ENCODE results near the gene MOB3A.
"Not testable (repeated sequence)": the region's sequence is repeated elsewhere in the genome, so short reads cannot be mapped to it uniquely, and the experiment has no call there.

Gene MOB3A

GRCh38 chr19:2097886-2098327 is 1.8 kb upstream of the MOB3A start:
- DNase-seq (ENCODE audit: low read depth) = no peak
- TF ChIP-seq, protein P1, sequence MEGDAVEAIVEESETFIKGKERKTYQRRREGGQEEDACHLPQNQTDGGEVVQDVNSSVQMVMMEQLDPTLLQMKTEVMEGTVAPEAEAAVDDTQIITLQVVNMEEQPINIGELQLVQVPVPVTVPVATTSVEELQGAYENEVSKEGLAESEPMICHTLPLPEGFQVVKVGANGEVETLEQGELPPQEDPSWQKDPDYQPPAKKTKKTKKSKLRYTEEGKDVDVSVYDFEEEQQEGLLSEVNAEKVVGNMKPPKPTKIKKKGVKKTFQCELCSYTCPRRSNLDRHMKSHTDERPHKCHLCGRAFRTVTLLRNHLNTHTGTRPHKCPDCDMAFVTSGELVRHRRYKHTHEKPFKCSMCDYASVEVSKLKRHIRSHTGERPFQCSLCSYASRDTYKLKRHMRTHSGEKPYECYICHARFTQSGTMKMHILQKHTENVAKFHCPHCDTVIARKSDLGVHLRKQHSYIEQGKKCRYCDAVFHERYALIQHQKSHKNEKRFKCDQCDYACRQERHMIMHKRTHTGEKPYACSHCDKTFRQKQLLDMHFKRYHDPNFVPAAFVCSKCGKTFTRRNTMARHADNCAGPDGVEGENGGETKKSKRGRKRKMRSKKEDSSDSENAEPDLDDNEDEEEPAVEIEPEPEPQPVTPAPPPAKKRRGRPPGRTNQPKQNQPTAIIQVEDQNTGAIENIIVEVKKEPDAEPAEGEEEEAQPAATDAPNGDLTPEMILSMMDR (conservative IDR thresholded peaks at IDR 0.05; ENCODE audit: low read depth, low read length) = no peak
- H3K4me3 ChIP-seq (ENCODE audit: low read depth, low read length) = no peak overlapping the region

- no peak for DNase-seq (ENCODE audit: low read depth)
These were observed 1.2 kb upstream of the MOB3A start for GRCh38 chr19:2097203-2097885.

GRCh38 chr19:2096480-2097202 is 515 bp upstream of the MOB3A start, which contains the start of gene IZUMO4:
IZUMO4 (plus strand) TSS chr19:2096915; CDS start chr19:2096946, 31 bp downstream.
- DNase-seq (ENCODE audit: low read depth) = peak; percentile 98
- TF ChIP-seq, protein P1 (conservative IDR thresholded peaks at IDR 0.05; ENCODE audit: low read depth, low read length) = peak; percentile 31
- H3K4me3 ChIP-seq (ENCODE audit: low read depth, low read length) = peak within 1 kb of the TSS; percentile 81

More at GRCh38 chr19:2097203-2097885, 1.2 kb upstream of the MOB3A start:
- TF ChIP-seq, protein P1 (conservative IDR thresholded peaks at IDR 0.05; ENCODE audit: low read depth, low read length) = no peak
- H3K4me3 ChIP-seq (ENCODE audit: low read depth, low read length) = peak overlapping the region; percentile 56

GRCh38 chr19:2091926-2092525 is 4.1 kb downstream of the MOB3A start:
- not testable (repeated sequence) for DNase-seq (ENCODE audit: low read depth); H3K4me3 ChIP-seq (ENCODE audit: low read depth, low read length)

DNA sequence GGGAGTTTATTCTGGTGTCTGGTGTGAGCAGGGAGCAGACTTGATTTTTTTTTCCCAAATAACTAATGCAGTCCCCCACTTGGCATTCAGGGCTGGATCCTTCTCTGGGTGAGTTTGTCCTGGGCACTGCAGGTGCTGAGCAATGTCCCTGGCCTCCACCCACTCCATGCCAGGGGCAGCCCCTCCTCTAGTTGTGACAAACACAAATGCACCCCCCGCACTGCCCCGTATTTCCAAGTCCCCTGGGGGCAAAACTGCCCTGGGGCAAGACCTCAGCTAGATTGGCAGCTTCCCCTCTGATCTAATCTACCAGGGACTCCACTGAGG is 6.4 kb downstream of the MOB3A start:
- H3K4me3 ChIP-seq (ENCODE audit: low read depth, low read length) = no peak overlapping the region
- no peak for DNase-seq (ENCODE audit: low read depth)
- TF ChIP-seq, protein P1 (conservative IDR thresholded peaks at IDR 0.05; ENCODE audit: low read depth, low read length) = no peak

- no peak overlapping the region for H3K4me3 ChIP-seq (ENCODE audit: low read depth, low read length)
These were observed 7.0 kb downstream of the MOB3A start for GRCh38 chr19:2089001-2089711.

More at GRCh38 chr19:2089001-2089711, 7.0 kb downstream of the MOB3A start:
- TF ChIP-seq, protein P1 (conservative IDR thresholded peaks at IDR 0.05; ENCODE audit: low read depth, low read length) = no peak
- DNase-seq (ENCODE audit: low read depth) = peak; percentile 56
